ENCODE results near the gene LAMTOR5.
"Not testable (repeated sequence)": the region's sequence is repeated elsewhere in the genome, so short reads cannot be mapped to it uniquely, and the experiment has no call there.

Gene LAMTOR5

GRCh38 chr1:110426854-110427253, 19.4 kb upstream of the LAMTOR5 start:
- H3K4me3 ChIP-seq (ENCODE audit: low read length): no peak overlapping the region
- no peak for DNase-seq (ENCODE audit: low read depth)
- TF ChIP-seq CTCF (conservative IDR thresholded peaks at IDR 0.05; ENCODE audit: low read length): no peak

GRCh38 chr1:110425612-110426152, 18.2 kb upstream of the LAMTOR5 start:
- TF ChIP-seq CTCF (conservative IDR thresholded peaks at IDR 0.05; ENCODE audit: low read length): no peak

GRCh38 chr1:110424699-110425611, 17.5 kb upstream of the LAMTOR5 start:
- DNase-seq (ENCODE audit: low read depth): no peak
- TF ChIP-seq CTCF (conservative IDR thresholded peaks at IDR 0.05; ENCODE audit: low read length): no peak
- no peak overlapping the region for H3K4me3 ChIP-seq (ENCODE audit: low read length)

More at GRCh38 chr1:110425612-110426152, 18.2 kb upstream of the LAMTOR5 start:
- DNase-seq (ENCODE audit: low read depth): peak; percentile 17
- H3K4me3 ChIP-seq (ENCODE audit: low read length): no peak overlapping the region

GRCh38 chr1:110420874-110421793, 13.6 kb upstream of the LAMTOR5 start:
- TF ChIP-seq CTCF (conservative IDR thresholded peaks at IDR 0.05; ENCODE audit: low read length): no peak
- DNase-seq (ENCODE audit: low read depth): peak; percentile 37
- H3K4me3 ChIP-seq (ENCODE audit: low read length): no peak overlapping the region

GRCh38 chr1:110420023-110420662, 12.6 kb upstream of the LAMTOR5 start:
- no peak for TF ChIP-seq CTCF (conservative IDR thresholded peaks at IDR 0.05; ENCODE audit: low read length)
- no peak overlapping the region for H3K4me3 ChIP-seq (ENCODE audit: low read length)
- no peak for DNase-seq (ENCODE audit: low read depth)

GRCh38 chr1:110418729-110419128, 11.2 kb upstream of the LAMTOR5 start:
- H3K4me3 ChIP-seq (ENCODE audit: low read length): no peak overlapping the region
- TF ChIP-seq CTCF (conservative IDR thresholded peaks at IDR 0.05; ENCODE audit: low read length): no peak
- no peak for DNase-seq (ENCODE audit: low read depth)

- H3K4me3 ChIP-seq (ENCODE audit: low read length); DNase-seq (ENCODE audit: low read depth): not testable (repeated sequence)
These were observed 5.6 kb upstream of the LAMTOR5 start for GRCh38 chr1:110413045-110413444.
